ENCODE measurements around the gene POU2F3.

Gene POU2F3

DNA sequence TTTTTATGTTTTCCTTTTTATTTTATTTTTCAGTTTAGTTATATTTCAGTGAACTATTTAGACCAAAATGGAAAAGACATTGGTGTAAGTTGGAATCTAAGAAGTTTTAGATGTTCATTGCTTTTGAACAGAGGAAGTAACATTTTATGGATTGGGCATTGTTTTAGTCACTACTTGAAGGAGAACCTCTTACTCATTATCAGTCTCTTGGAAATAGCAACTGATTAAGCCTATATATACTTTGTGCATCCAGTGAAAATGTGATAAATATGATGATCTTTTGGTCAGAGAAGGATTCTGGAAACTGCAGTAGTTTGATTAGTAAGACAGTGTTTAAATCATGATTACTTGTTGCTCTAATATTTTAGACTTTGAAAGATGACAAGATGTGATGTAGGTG, 110.7 kb downstream of the POU2F3 start:
- DNase-seq, result no peak

DNA sequence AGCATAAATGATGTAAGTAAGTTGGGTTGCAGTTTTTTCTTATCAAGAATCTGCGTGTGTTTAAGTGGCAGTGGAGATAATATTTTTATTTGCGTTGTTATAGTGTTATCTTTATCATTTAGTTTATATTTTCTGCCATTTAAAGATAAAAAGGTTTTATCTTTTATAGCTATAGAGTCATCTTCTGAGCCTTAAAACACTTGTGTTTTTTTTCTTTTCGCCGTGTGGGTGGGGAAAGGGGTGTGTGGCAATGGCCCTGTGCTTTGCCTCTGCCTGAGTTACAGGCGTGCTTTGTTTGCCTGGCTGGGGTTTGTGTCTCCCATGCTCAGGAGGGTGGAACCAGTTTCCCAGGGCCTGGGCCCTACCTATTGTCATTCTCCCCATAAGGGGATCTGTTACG, 112.5 kb downstream of the POU2F3 start:
- DNase-seq, result no peak

DNA sequence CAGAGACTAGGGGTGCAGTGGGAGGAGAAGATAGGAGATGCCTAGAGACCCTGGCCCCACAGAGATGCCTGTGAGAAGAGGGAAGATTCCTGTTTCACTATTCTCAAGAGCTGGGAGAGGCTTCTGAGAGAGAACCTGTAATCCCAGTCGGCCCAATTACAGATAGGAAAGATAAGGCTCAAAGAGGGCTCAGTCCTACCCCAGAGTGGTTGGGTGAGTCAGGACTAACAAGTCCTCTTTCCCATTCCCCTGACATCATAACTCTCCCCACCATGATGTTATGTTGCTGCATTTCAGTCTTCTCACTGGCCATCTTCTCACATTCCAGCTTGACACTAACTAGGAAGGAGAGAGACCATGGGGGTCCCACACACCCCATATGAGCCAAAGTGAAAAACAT, 114.1 kb downstream of the POU2F3 start:
- DNase-seq, result no peak

DNA sequence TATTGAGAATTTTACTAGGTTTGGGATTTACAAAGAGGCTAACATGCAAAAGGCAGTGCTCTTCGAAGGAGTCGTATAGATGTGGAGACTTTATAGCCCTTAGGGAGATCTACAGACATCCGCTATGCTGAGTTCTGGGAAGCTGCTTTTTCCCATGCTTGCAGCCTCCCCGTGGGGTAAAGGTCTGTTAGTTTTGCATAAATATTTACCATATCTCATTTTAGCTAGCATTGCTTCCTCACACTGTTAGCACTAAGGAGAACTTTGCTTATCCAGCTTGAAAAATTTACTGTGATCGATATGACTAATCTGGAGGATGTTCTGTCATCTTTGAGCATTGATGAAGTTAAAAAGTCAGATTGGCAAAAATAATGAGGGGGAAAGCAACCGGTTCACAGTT, 114.8 kb downstream of the POU2F3 start:
- DNase-seq, result no peak

DNA sequence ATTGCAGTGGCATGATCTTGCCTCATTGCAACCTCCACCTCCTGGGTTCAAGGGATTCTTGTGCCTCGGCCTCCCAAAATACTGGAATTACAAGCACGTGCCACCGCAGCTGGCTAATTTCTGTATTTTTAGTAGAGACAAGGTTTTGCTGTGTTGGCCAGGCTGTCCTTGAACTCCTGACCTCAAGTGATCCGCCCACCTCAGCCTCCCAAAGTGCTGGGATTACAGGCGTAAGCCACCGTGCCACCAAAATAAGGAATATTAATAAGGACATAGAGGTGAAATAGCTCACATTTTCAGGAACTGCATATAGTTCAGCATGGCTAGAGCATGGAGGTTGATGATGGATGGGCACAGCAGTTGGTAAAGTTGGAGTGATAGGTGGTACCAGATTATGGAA, 117.7 kb downstream of the POU2F3 start:
- DNase-seq, result no peak

DNA sequence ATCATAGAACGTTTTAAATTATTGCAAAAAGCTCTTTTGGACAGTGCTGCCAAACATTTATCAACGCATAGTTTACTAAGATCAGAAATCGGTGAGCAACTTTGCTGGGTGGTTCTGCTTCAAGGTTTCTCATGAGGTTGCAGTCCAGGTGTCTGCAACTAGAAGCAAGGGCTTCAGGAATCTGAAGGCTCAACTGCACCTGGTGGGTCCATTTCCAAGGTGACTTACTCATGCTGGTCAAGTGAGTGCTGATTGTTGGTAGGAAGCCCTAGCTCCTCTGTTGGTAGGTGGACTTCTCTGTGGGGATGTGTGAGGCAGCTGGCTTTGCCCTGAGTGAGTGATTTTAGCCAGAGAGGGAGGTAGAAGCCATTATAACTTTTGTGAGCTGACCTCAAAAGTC, 118.8 kb downstream of the POU2F3 start:
- no peak for DNase-seq

DNA sequence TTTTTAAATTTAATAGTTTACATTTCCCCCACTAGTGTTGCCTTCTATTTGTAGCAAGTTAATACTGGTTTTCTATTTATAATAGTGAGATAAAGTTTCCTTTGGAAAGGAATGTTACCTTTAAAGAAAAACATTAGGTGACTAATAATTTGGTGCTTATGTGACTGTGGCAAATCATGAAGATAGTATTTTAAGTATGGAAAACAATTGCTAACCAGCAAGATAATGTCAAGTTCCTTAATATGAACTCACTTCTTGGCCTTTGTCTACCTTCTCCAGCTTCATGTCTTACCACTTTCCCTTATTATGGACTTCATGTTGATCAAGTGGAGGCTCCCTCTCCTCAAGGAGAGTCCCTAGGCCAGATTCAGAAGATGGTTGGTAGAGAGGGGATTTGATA, 123.5 kb downstream of the POU2F3 start:
- DNase-seq, result no peak

DNA sequence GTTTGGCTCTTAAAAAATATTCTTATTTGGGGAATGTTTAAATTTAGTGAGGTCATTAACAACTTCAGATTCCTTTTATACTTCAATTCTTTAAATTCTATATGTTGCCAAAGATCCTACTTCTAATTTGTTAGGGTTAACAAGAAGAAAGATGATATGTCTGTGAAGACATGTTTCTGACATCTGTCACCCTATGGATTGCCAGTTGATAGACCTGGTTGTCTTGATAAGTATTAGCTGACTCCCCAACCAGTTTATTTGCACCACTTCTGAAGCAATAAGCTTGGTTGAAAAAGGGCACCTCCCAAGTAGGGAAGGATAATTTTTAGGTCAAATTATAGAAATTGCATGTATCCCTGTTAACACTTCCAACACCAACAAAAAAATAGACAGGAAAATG, 125.6 kb downstream of the POU2F3 start:
- DNase-seq, result no peak

All from NCI-H2029 treated with DMSO at 0.1 percent for 48 hours (cell line).